ENCODE data around the gene TAS2R60.

Gene TAS2R60

DNA sequence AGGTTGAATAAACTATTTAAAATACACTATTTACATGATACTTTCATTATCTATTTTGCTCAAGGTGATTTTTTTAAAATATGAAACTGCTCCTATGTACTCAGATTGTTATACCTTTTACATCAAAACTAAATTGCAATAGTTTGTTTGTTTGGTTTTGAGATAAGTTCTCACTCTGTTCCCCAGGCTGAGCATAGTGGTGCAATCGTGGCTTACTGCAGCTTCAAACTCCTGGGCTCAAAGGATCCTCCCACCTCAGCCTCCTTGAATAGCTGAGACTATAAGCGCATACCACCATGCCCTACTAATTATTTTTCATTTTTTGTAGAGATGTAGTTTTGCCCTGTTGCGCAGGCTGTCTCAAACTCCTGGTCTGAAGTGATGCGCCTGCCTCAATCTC, 12.7 kb downstream of the TAS2R60 start:
- ChIA-PET POLR2A (no interaction called here), CTCF (interaction anchor here (0.8 to 1.4 kb wide), 3 partner anchors 9 to 40 kb away, joined by 3 read pairs; no protein-coding TSS in a partner anchor)
- no peak for TF ChIP-seq CTCF (IDR thresholded peaks at IDR 0.05; ENCODE audit: control extremely low read depth, extremely low read depth, low read depth, missing control alignments)
- no peak for DNase-seq (ENCODE audit: extremely low spot score)

DNA sequence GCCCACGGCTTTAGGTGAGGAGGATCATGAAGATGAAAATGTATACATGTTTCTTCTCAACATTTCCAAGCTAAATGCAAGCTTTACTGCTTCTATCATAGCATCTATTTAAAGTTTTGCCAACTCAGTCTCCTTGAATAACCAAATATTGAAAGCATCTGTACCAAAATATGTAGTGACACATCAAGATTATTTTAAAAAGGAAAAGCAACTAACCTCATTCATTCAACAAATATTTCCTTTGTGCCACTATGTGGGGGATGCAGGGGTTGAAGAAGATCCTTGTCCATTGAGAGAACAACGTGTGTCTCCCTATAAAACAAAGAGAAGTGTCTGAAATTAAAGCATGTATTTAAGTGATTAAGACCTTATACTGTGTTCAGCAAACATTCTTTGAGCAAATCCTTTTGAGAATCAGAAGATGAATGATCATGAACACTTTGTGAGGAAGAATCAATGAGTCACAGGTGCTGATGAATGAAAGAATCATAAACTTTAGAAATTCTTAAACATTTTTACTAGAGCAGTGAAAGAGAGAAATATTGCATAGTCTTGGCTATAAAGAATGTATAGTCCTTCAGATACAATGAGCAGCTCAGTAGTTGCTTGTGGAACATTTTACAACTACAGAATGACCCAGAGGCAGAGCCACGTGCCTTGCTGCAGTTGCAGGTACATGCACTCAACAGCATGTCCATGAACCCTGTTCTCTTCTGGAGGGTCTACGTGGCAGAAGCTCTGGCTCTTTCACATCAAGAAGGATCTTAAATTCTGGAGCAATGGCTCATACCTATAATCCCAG, 13.9 kb downstream of the TAS2R60 start:
- CTCF ChIA-PET: interaction anchor here (1.2 kb wide), 1 partner anchor 12 kb away, joined by 3 read pairs; no protein-coding TSS in a partner anchor
- no peak for DNase-seq (ENCODE audit: extremely low spot score)
- TF ChIP-seq CTCF (IDR thresholded peaks at IDR 0.05; ENCODE audit: control extremely low read depth, extremely low read depth, low read depth, missing control alignments): no peak
- POLR2A ChIA-PET: no interaction called here

GRCh38 chr7:143458263-143458662, 15.0 kb downstream of the TAS2R60 start:
- TF ChIP-seq CTCF (IDR thresholded peaks at IDR 0.05; ENCODE audit: control extremely low read depth, extremely low read depth, low read depth, missing control alignments): no peak
- ChIA-PET CTCF (interaction anchor here (1.2 kb wide), 1 partner anchor 11 kb away, joined by 3 read pairs; no protein-coding TSS in a partner anchor), POLR2A (no interaction called here)
- DNase-seq (ENCODE audit: extremely low spot score): no peak

- POLR2A ChIA-PET: no interaction called here
- no peak for TF ChIP-seq CTCF (IDR thresholded peaks at IDR 0.05; ENCODE audit: control extremely low read depth, extremely low read depth, low read depth, missing control alignments)
- CTCF ChIA-PET: interaction anchor here (1.2 kb wide), 1 partner anchor 10 kb away, joined by 3 read pairs; no protein-coding TSS in a partner anchor
- DNase-seq (ENCODE audit: extremely low spot score): no peak
Observed at GRCh38 chr7:143458681-143459080, 15.4 kb downstream of the TAS2R60 start.

DNA sequence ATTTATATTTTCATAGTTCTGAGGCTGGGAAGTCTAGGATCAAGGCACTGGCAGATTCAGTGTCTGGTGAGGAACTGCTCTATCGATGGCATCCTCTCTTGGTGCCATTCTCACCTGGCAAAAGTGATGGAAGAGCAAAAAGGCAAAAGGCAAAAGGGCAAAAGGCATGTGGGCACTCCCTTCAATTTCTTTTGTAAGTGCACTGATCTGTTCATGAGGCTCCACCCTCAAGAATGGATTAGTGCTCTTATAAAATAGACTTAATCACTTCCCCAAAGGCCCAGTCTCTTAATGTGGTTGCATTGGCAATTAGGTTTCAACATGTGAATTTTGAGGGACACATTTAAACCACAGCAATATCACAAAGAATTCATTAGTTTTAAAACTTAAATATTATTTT, 16.1 kb downstream of the TAS2R60 start:
- no peak for DNase-seq (ENCODE audit: extremely low spot score)
- no peak for TF ChIP-seq CTCF (IDR thresholded peaks at IDR 0.05; ENCODE audit: control extremely low read depth, extremely low read depth, low read depth, missing control alignments)
- CTCF ChIA-PET: no interaction called here
- POLR2A ChIA-PET: no interaction called here

DNA sequence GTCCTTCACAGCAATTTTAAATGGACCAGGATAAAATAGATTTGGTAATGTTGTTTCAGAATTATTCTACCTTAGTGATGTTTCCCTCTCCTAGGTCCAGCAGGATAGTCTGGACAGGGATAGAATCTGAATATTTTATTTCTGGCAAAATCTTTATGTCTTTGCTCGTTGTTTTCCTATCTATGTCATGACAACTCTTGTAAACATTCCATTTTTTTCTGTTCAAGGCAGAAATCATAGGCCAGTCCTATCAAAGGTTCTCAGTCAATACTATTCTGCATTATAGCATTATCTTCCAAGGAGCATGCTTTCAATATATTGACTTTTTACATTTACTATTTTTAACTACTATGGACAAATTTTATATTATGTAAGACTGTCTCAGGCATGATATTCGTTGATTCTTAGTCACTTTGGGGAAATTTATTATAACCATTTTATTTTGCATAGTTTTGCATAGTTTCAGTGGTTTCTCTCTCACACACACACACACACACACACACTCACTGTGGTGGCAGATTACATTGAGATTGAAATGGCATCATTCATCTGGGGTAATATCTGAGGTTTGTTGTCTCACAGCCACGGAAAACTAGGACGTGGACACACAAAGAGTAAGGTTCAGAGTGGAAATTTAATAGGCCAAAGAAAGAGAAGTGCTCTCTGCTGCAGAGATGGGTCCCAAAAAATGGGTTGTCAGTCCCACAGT, 17.2 kb downstream of the TAS2R60 start:
- no peak for DNase-seq (ENCODE audit: extremely low spot score)
- no peak for TF ChIP-seq CTCF (IDR thresholded peaks at IDR 0.05; ENCODE audit: control extremely low read depth, extremely low read depth, low read depth, missing control alignments)
- ChIA-PET CTCF (no interaction called here), POLR2A (no interaction called here)
